OCI-LY1 (cell line): ENCODE data around the gene INSYN1.
"Not testable (repeated sequence)": the region's sequence is repeated elsewhere in the genome, so short reads cannot be mapped to it uniquely, and the experiment has no call there.

Experiments used
- H2AFZ ChIP-seq: fragments of 200-600 bp; sonication (generic), shearing (Covaris generic); 2 replicates; pipeline ENCODE4 v1.6.0; 2014; ENCODE audit warnings: antibody characterized with exemption, mild to moderate bottlenecking, low read length
- H3F3A ChIP-seq: fragments of 200-600 bp; sonication (generic), shearing (Covaris generic); 2 replicates; pipeline ENCODE4 v1.6.0; 2014; ENCODE audit warnings: mild to moderate bottlenecking, antibody characterized with exemption, low read length, moderate library complexity; ENCODE audit not compliant: insufficient read depth
- H3K27ac ChIP-seq: fragments of 200-600 bp; sonication (generic); 2 replicates; pipeline ENCODE4 v1.5.1; 2014; ENCODE audit warnings: low read length, mixed run types, mild to moderate bottlenecking, low read depth; ENCODE audit not compliant: poor library complexity, severe bottlenecking
- H3K27me3 ChIP-seq: fragments of 200-600 bp; sonication (generic); 2 replicates; pipeline ENCODE4 v1.6.0; 2014; ENCODE audit warnings: antibody characterized with exemption, mild to moderate bottlenecking, low read length, moderate library complexity; ENCODE audit not compliant: insufficient read depth
- H3K36me3 ChIP-seq: fragments of 200-600 bp; sonication (generic); 2 replicates; pipeline ENCODE4 v1.6.1; 2014; ENCODE audit warnings: mild to moderate bottlenecking, antibody characterized with exemption, low read length, moderate library complexity, mixed read lengths; ENCODE audit not compliant: insufficient read depth
- H3K4me1 ChIP-seq: fragments of 200-600 bp; sonication (generic); 2 replicates; pipeline ENCODE4 v1.5.1; 2014; ENCODE audit warnings: mild to moderate bottlenecking, low read length, moderate library complexity; ENCODE audit not compliant: insufficient read depth, severe bottlenecking
- H3K4me2 ChIP-seq: fragments of 200-600 bp; sonication (generic), shearing (Covaris generic); 2 replicates; pipeline ENCODE4 v1.6.1; 2014; ENCODE audit warnings: low read length
- H3K4me3 ChIP-seq: fragments of 200-600 bp; sonication (generic); 2 replicates; pipeline ENCODE4 v1.5.1; 2014; ENCODE audit warnings: low read length, low read depth, mild to moderate bottlenecking, mixed read lengths; ENCODE audit not compliant: poor library complexity, severe bottlenecking
- H3K79me2 ChIP-seq: fragments of 200-600 bp; shearing (Covaris generic); 2 replicates; pipeline ENCODE4 v1.6.1; 2016; ENCODE audit warnings: mixed run types, low read length, mixed read lengths; ENCODE audit not compliant: insufficient read depth
- H3K9ac ChIP-seq: fragments of 200-600 bp; sonication (generic), shearing (Covaris generic); 2 replicates; pipeline ENCODE4 v1.6.1; 2014; ENCODE audit warnings: mild to moderate bottlenecking, low read length, mixed read lengths
- H3K9me2 ChIP-seq: fragments of 200-600 bp; sonication (generic), shearing (Covaris generic); 2 replicates; pipeline ENCODE4 v1.6.1; 2014; ENCODE audit warnings: low read depth, mild to moderate bottlenecking, low read length, mixed read lengths
- H3K9me3 ChIP-seq: fragments of 200-600 bp; shearing (Covaris generic); 2 replicates; pipeline ENCODE4 v1.6.1; 2014; ENCODE audit warnings: low read length, mixed read lengths
- H4K20me1 ChIP-seq: fragments of 200-600 bp; sonication (generic), shearing (Covaris generic); 2 replicates; pipeline ENCODE4 v1.6.0; 2016; ENCODE audit warnings: mild to moderate bottlenecking, low read length; ENCODE audit not compliant: insufficient read depth
- CTCF ChIP-seq: fragments of 200-600 bp; sonication (generic), shearing (Covaris generic); IDR thresholded peaks from 2 replicates; pipeline ENCODE4 v1.5.1; 2017; ENCODE audit warnings: mild to moderate bottlenecking, antibody characterized with exemption, low read length, moderate library complexity, mixed read lengths
- EZH2 ChIP-seq: fragments of 200-600 bp; sonication (generic), shearing (Covaris generic); IDR thresholded peaks from 2 replicates; pipeline ENCODE4 v1.8.0; 2017; ENCODE audit warnings: borderline replicate concordance, mixed run types, mild to moderate bottlenecking, antibody characterized with exemption, low read length, moderate library complexity, mixed read lengths

Gene INSYN1

DNA sequence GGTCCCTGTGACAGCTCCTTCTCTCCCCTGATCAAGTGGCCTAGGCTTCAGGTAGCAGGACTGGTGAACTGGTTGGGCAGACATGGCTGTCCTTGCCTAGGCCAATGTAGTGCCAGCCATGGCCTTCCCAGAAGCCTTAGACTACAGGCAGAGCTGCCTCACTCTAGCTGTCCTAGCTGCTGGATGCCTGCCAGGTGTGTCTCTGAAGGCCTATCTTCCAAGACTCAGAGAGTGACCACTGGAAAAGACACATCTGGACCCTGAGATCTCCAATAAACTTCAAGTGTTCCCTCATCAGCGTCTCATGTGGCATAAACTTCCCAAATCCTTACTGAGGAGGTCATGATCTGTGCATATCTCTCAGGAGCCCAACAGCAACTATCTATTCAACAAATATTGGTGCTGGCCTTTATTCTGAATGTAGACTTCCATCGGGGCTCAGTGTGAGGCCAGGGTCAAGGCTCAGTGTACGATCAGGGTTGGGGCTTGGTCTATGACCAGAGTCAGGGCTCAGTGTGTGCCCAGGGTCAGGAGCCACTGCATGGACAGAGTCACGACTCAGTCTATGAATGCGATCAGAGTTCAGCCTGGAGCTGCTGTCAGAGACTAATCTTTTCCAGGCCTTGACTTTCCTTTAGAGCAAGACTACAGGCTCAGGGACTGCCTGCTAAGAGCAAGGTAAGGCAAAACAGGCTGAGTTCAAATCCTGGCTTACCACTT lies 36.5 kb upstream of the INSYN1 start:
- no peak overlapping the region for H3K4me3 ChIP-seq
- no peaks in the 10 kb centered on the region for H3K36me3 ChIP-seq
- no peak overlapping the region for H3K9ac ChIP-seq
- no peaks in the 10 kb centered on the region for H3K4me1 ChIP-seq
- TF ChIP-seq CTCF (no peak), EZH2 (no peak)
- no peaks in the 10 kb centered on the region for H3K79me2 ChIP-seq
- H4K20me1 ChIP-seq, result no peaks in the 10 kb centered on the region
- H3K4me2 ChIP-seq, result no peak overlapping the region
- no peak overlapping the region for H2AFZ ChIP-seq
- H3K9me3 ChIP-seq, result no peaks in the 10 kb centered on the region
- H3K27me3 ChIP-seq, result no peaks in the 10 kb centered on the region
- H3F3A ChIP-seq, result no peaks in the 10 kb centered on the region
- no peak overlapping the region for H3K27ac ChIP-seq
- no peaks in the 10 kb centered on the region for H3K9me2 ChIP-seq

GRCh38 chr15:73787621-73788020 lies 34.5 kb upstream of the INSYN1 start:
- Histone ChIP-seq H4K20me1 (no peaks in the 10 kb centered on the region), H3K27ac (no peak overlapping the region), H3K9me3 (no peaks in the 10 kb centered on the region), H2AFZ (no peak overlapping the region), H3K4me3 (no peak overlapping the region), H3K27me3 (no peaks in the 10 kb centered on the region), H3K79me2 (no peaks in the 10 kb centered on the region), H3K4me2 (no peak overlapping the region), H3K9ac (no peak overlapping the region), H3K4me1 (no peaks in the 10 kb centered on the region), H3K36me3 (no peaks in the 10 kb centered on the region), H3K9me2 (no peaks in the 10 kb centered on the region), H3F3A (no peaks in the 10 kb centered on the region)
- no peak for TF ChIP-seq CTCF
- TF ChIP-seq EZH2, result no peak

DNA sequence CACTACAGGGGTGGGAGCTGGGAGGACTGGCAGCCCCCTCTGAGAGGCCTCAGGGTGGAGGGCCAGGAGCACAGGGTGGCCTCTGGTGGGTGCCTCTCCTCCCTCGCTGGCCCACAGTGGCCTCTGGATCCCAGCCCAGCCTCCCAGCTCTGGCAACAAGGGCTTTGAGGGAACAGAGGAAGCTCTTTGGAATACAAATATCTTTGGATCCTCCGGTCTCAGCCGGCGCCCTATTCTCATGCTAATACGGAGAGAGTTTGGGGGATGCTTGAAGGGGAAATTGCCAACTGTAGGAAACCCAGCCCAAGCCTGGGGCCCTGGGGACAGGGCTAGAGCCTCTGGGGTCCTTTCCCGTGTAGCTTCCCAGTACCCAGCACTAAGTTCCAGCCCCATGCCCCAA lies 33.4 kb upstream of the INSYN1 start:
- no peak overlapping the region for H2AFZ ChIP-seq
- H3K9me3 ChIP-seq, result no peaks in the 10 kb centered on the region
- H3K27me3 ChIP-seq, result no peaks in the 10 kb centered on the region
- H3K4me2 ChIP-seq, result no peak overlapping the region
- H3K4me3 ChIP-seq, result no peak overlapping the region
- H3K4me1 ChIP-seq, result no peaks in the 10 kb centered on the region
- H3F3A ChIP-seq, result no peaks in the 10 kb centered on the region
- H3K9me2 ChIP-seq, result no peaks in the 10 kb centered on the region
- no peak overlapping the region for H3K27ac ChIP-seq
- no peaks in the 10 kb centered on the region for H3K79me2 ChIP-seq
- no peak overlapping the region for H3K9ac ChIP-seq
- H3K36me3 ChIP-seq, result no peaks in the 10 kb centered on the region
- TF ChIP-seq CTCF (no peak), EZH2 (no peak)
- no peaks in the 10 kb centered on the region for H4K20me1 ChIP-seq

DNA sequence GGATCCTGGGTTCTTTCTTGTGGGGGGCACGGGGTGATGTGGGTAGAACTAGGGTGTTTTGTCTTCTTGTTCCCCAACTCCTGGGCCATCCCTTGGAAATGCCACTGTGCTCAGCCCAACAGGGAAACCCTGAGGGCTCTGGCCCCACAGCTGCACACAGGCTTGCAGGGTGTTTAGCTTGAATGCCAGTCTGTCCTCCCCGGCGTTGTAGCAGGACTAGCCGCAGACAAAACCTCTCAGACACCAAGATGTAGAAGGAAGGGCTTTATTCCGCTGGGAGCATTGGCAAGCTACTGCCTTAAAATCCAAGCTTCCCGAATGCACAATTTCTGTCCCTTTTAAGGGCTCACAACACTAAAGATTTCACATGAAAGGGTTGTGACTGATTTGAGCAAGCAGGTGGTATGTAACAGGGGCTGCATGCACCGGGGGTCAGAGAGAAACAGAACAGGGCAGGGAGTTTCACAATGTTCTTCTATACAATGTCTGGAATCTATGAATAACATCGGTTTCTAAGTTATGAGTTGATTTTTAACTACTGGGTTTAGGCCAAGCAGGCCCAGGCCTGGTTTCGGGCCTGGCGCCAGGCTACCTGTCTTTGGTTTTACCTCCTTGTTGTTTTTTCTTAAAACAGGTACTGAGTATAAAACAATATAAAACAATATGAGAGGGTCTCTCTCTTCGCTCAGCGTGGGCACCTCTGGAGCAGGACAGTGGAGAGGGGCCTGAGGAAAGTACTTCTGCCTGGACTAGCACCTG lies 32.3 kb upstream of the INSYN1 start:
- H3K36me3 ChIP-seq, H3K9me3 ChIP-seq, H3K4me2 ChIP-seq, H3K79me2 ChIP-seq, H3K27ac ChIP-seq, H3K9me2 ChIP-seq, H2AFZ ChIP-seq, H3K9ac ChIP-seq, H4K20me1 ChIP-seq, H3K27me3 ChIP-seq, H3F3A ChIP-seq, H3K4me3 ChIP-seq, H3K4me1 ChIP-seq: not testable (repeated sequence)
